ENCODE results near the gene YWHAH.

GRCh38 chr22:31896472-31896871 is 47.9 kb upstream of the YWHAH start:
- TF ChIP-seq CTCF (IDR thresholded peaks at IDR 0.05; ENCODE audit: insufficient read depth, low read depth, low read length) (no peak), EZH2 (IDR thresholded peaks at IDR 0.05; ENCODE audit: insufficient read depth, low read length) (no peak)

Measured in astrocyte (in vitro differentiated cells and primary cell).